Endodermal cell (in vitro differentiated cells): ENCODE results near the gene SSU72. TPM values are rescaled to one million over a fixed set of nuclear protein-coding genes. Genes with fewer than 3 reads are reported as not detected.
A peak's percentile ranks its signal among the peaks of the same experiment; 100 is the strongest.

Experiments
- DNase-seq: peaks from one replicate; pipeline ENCODE4 v3.0.0-alpha.2; 2017
- H3K27ac ChIP-seq: 2 replicates; pipeline ENCODE4 v1.5.1; 2013; ENCODE audit warnings: mild to moderate bottlenecking, low read depth, low read length, moderate library complexity
- H3K27me3 ChIP-seq: 2 replicates; pipeline ENCODE4 v1.6.1; 2013; ENCODE audit warnings: mild to moderate bottlenecking, low read length, moderate library complexity; ENCODE audit not compliant: insufficient read depth, control insufficient read depth, poor library complexity, severe bottlenecking
- H3K36me3 ChIP-seq: 2 replicates; pipeline ENCODE4 v1.7.0; 2013; ENCODE audit warnings: mild to moderate bottlenecking, low read length, moderate library complexity; ENCODE audit not compliant: control insufficient read depth, insufficient read depth
- H3K4me1 ChIP-seq: one replicate; pipeline ENCODE4 v1.7.0; 2013; ENCODE audit warnings: low read length; ENCODE audit not compliant: control insufficient read depth, insufficient read depth
- H3K4me3 ChIP-seq: 2 replicates; pipeline ENCODE4 v1.5.1; 2013; ENCODE audit warnings: mild to moderate bottlenecking, low read length, moderate library complexity
- H3K9ac ChIP-seq: 2 replicates; pipeline ENCODE4 v1.6.1; 2013; ENCODE audit warnings: mild to moderate bottlenecking, low read length, moderate library complexity; ENCODE audit not compliant: poor library complexity, severe bottlenecking; ENCODE audit errors: extremely low read depth
- H3K9me3 ChIP-seq: 2 replicates; pipeline ENCODE4 v1.6.1; 2013; ENCODE audit warnings: mild to moderate bottlenecking, low read length, moderate library complexity; ENCODE audit not compliant: control insufficient read depth
- H3K27ac Mint-ChIP-seq: 2 replicates; pipeline ENCODE4 v1.8.0; 2020; ENCODE audit warnings: mixed read lengths
- H3K27me3 Mint-ChIP-seq: 2 replicates; pipeline ENCODE4 v1.8.0; 2021; ENCODE audit warnings: mild to moderate bottlenecking, mixed read lengths; ENCODE audit not compliant: insufficient read depth
- H3K36me3 Mint-ChIP-seq: 2 replicates; pipeline ENCODE4 v1.8.0; 2020; ENCODE audit warnings: low read depth, mixed read lengths
- H3K4me1 Mint-ChIP-seq: 2 replicates; pipeline ENCODE4 v1.8.0; 2020; ENCODE audit warnings: mixed read lengths
- H3K4me3 Mint-ChIP-seq: 2 replicates; pipeline ENCODE4 v1.8.0; 2020; ENCODE audit warnings: mild to moderate bottlenecking, moderate library complexity, mixed read lengths
- H3K9me3 Mint-ChIP-seq: 2 replicates; pipeline ENCODE4 v1.8.0; 2020; ENCODE audit warnings: mild to moderate bottlenecking, mixed read lengths
- WGBS, 2 experiments: methylation state at CpG; one replicate each; pipeline versions ENCODE4 v1.1.5 to v1.1.7; 2013; ENCODE audit warnings: missing lambda C conversion rate in 2 of 2, mixed read lengths in 1 of 2; ENCODE audit not compliant: insufficient coverage in 1 of 2, insufficient read length in 1 of 2; 5-methylcytosine and 5-hydroxymethylcytosine counted together
- total RNA-seq, 2 donors: library from RNA; stranded (reverse); fragmentation: NEBNext Ultra II Directional in 1 of 2; extraction: Animal tissue kit (Norgen Biotek cat#: 25700) in 1 of 2; gene quantifications; 2 replicates in 1 of 2; 3 replicates in 1 of 2; pipeline ENCODE4 v1.2.1, GENCODE V29; 2021
- TF ChIP-seq, protein P1 (sequence below): fragments of 200-600 bp; sonication (generic); conservative IDR thresholded peaks from 2 replicates; pipeline ENCODE4 v1.5.0; 2021; ENCODE audit warnings: antibody characterized with exemption, mild to moderate bottlenecking

SSU72 gene
- total RNA-seq, 2 donors from 2014 or later = 133 to 138 TPM

GRCh38 chr1:1623181-1623630 is 48.5 kb upstream of the SSU72 start:
- Histone ChIP-seq H3K27ac (no peak overlapping the region), H3K27me3 (no peaks in the 10 kb centered on the region), H3K36me3 (peaks cover 6% of the 10 kb centered on the region), H3K4me1 (no peaks in the 10 kb centered on the region), H3K9ac (no peak overlapping the region), H3K4me3 (no peak overlapping the region), H3K9me3 (no peaks in the 10 kb centered on the region)
- H3K4me3 Mint-ChIP-seq = no peak overlapping the region
- H3K27me3 Mint-ChIP-seq = no peaks in the 10 kb centered on the region
- H3K4me1 Mint-ChIP-seq = no peaks in the 10 kb centered on the region
- WGBS, 2 experiments = 96 to 97% methylated on average over 28 to 33 of the region's 33 CpGs
- TF ChIP-seq, protein P1, sequence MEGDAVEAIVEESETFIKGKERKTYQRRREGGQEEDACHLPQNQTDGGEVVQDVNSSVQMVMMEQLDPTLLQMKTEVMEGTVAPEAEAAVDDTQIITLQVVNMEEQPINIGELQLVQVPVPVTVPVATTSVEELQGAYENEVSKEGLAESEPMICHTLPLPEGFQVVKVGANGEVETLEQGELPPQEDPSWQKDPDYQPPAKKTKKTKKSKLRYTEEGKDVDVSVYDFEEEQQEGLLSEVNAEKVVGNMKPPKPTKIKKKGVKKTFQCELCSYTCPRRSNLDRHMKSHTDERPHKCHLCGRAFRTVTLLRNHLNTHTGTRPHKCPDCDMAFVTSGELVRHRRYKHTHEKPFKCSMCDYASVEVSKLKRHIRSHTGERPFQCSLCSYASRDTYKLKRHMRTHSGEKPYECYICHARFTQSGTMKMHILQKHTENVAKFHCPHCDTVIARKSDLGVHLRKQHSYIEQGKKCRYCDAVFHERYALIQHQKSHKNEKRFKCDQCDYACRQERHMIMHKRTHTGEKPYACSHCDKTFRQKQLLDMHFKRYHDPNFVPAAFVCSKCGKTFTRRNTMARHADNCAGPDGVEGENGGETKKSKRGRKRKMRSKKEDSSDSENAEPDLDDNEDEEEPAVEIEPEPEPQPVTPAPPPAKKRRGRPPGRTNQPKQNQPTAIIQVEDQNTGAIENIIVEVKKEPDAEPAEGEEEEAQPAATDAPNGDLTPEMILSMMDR = no peak
- H3K27ac Mint-ChIP-seq = no peak overlapping the region
- peaks cover 3% of the 10 kb centered on the region for H3K36me3 Mint-ChIP-seq
- no peaks in the 10 kb centered on the region for H3K9me3 Mint-ChIP-seq
- no peak for DNase-seq

- H3K27ac Mint-ChIP-seq = no peak overlapping the region
- Histone ChIP-seq H3K9me3 (no peaks in the 10 kb centered on the region), H3K36me3 (peaks cover 9% of the 10 kb centered on the region), H3K4me3 (no peak overlapping the region), H3K4me1 (no peaks in the 10 kb centered on the region), H3K9ac (no peak overlapping the region), H3K27me3 (no peaks in the 10 kb centered on the region), H3K27ac (no peak overlapping the region)
- no peaks in the 10 kb centered on the region for H3K9me3 Mint-ChIP-seq
- TF ChIP-seq, protein P1 = no peak
- H3K4me1 Mint-ChIP-seq = no peaks in the 10 kb centered on the region
- H3K36me3 Mint-ChIP-seq = peaks cover 6% of the 10 kb centered on the region
- WGBS, 2 experiments = 93% methylated on average over 17 of the region's 17 CpGs
- no peak for DNase-seq
- H3K27me3 Mint-ChIP-seq = no peaks in the 10 kb centered on the region
- H3K4me3 Mint-ChIP-seq = no peak overlapping the region
These were observed 48.1 kb upstream of the SSU72 start for GRCh38 chr1:1622788-1623094.

- Mint-ChIP-seq H3K27me3 (no peaks in the 10 kb centered on the region), H3K36me3 (peaks cover 10% of the 10 kb centered on the region), H3K4me3 (no peak overlapping the region), H3K4me1 (no peaks in the 10 kb centered on the region), H3K9me3 (no peaks in the 10 kb centered on the region), H3K27ac (peak overlapping the region; percentile 21)
- Histone ChIP-seq H3K9me3 (no peaks in the 10 kb centered on the region), H3K36me3 (peaks cover 15% of the 10 kb centered on the region), H3K27ac (no peak overlapping the region), H3K27me3 (no peaks in the 10 kb centered on the region), H3K4me3 (no peak overlapping the region), H3K9ac (no peak overlapping the region), H3K4me1 (no peaks in the 10 kb centered on the region)
- no peak for DNase-seq
- TF ChIP-seq, protein P1 = no peak
- WGBS, 2 experiments = 88 to 92% methylated on average over 19 to 21 of the region's 21 CpGs
These were observed 47.5 kb upstream of the SSU72 start for GRCh38 chr1:1622010-1622787.
